ENCODE results near the gene SPINT1.

SPINT1 gene, protein sequence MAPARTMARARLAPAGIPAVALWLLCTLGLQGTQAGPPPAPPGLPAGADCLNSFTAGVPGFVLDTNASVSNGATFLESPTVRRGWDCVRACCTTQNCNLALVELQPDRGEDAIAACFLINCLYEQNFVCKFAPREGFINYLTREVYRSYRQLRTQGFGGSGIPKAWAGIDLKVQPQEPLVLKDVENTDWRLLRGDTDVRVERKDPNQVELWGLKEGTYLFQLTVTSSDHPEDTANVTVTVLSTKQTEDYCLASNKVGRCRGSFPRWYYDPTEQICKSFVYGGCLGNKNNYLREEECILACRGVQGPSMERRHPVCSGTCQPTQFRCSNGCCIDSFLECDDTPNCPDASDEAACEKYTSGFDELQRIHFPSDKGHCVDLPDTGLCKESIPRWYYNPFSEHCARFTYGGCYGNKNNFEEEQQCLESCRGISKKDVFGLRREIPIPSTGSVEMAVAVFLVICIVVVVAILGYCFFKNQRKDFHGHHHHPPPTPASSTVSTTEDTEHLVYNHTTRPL

DNA sequence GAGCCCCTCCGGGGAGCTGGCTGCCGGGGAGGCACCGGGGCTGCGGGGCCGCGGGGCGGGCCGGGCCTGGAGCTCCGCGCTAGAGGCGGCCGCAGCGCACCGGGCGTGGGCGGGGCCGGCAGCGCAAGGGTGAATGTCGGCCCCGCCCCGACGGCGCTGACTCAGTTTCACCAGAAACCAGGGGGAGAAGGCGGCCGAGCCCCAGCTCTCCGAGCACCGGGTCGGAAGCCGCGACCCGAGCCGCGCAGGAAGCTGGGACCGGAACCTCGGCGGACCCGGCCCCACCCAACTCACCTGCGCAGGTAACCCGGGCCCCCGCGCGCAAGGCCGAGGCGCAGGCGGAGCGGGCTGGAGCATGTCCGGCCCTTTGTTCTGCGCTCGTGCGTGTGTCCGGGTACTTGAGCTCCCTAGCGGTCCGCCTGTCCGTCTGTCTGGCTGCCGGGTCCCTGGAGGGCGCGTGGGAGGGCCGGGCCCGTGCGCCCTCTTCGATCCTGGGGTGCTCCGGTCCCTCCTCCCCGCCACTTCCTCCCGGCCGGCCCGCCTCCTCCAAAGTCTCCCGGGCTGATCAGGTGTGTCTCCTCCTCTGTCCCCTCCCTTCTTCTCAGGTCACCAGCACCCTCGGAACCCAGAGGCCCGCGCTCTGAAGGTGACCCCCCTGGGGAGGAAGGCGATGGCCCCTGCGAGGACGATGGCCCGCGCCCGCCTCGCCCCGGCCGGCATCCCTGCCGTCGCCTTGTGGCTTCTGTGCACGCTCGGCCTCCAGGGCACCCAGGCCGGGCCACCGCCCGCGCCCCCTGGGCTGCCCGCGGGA is at the start of gene SPINT1:
Gene SPINT1, plus strand, starts transcription at position 164 of the 811 bp plus-strand sequence. Its CDS starts 507 bp downstream, at position 671.
- DNase-seq (ENCODE audit: low read depth): peak; percentile 34

DNA sequence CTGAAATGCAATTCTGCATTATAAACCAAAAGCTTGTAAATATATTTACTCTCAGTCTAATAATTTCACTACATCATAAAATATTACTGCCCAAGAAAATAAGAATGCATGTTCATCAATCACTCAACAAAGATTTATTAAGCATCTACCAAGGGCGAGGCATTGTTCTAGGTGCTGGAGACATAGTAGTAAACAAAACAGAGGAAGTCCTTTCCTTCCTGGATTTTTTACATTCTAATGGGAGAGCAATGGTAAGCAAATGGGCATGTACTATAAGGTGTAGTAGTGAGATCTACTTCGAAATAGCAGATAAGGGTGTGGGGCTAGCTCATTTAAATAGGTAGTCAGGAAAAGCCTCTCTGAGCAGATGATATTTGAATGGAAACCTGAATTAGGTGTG is 47.8 kb upstream of the SPINT1 start:
- no peak for DNase-seq (ENCODE audit: low read depth)

DNA sequence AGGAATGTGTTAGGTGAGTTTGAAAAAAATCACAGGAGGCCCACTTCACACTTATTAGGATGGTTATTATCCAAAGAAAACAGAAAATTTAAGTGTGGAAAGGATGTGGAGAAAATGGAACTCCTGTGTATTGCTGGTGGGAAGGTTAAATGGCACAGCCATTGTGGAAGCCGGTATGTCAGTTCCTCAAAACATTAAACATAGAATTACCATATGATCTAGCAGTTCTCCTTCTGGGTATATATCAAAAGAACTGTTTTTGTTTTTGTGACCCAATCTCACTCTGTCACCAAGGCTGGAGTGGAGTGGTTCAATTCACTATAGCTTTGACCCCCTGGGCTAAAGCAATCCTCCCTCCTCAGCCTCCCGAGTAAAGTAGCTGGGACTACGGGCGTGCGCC is 47.3 kb upstream of the SPINT1 start:
- no peak for DNase-seq (ENCODE audit: low read depth)

DNA sequence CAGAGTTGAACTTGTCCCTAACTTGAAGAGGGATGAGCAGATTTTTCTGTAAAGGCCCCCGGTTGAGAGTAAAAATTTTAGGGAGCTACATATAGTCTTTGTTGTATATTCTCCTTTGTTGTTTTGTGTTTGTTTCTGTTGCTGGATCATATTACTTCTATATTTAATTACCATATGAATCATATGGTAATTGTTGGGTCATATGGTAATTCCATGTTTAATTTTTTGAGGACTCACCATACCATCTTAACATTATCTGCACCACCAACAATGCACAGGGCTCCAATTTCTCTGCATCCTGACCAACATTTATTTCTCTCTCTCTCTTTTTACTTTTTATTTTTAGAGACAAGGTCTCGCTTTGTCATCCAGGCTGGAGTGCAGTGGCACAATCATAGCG is 44.3 kb upstream of the SPINT1 start:
- no peak for DNase-seq (ENCODE audit: low read depth)

DNA sequence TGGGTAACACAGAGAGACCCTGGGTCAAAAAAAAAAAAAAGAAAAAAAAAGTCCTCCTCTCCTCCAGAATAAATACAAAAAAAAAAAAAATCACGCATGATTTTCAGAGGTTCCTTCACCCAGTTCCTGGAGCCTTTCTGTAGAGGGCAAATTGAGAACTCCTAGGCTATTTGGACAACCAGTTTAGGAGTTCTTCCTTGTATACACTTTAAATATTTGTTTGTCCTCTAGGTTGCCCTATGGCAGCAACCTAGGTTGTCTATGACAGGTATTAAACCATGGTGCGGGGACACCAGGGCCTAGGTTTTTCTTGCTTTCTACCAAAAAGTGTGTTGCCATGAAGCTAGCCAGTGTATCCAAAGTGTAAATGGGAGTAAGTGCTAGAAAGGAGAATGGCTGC is 40.8 kb upstream of the SPINT1 start:
- no peak for DNase-seq (ENCODE audit: low read depth)

DNA sequence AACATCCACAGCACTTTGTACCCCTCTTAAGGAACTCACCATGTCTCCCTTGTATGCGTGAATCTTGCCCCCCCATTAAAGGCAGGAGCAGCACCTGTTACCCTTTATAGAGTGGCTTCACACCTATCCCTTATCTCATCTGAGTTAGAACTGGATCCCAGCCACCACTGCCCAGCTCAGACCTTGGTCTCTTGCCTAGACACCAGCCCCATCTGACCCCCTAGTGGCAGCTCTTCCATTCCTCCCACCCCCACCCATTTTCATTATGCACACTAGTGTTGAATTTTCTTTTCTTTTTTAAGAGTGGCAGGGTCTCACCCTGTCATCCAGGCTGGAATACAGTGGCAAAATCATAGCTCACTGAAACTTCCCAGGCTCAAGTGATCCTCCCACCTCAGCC is 40.2 kb upstream of the SPINT1 start:
- no peak for DNase-seq (ENCODE audit: low read depth)

DNA sequence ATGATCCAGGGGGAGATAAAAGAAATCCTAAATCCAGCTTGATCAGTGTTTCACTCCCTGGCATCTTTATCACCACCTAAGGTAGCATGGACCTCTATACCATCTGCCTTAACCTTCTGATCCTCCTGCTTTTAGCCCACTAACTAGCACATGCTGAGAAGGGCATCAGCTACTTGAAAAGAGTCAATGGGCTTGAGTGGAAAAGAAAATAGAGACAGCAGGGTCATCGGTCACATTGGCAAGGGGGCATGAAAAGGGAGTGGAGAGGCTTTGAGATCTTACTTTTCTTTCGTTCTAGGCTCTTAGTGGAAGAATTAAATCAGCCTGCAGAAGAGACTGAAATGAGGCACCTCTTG is 37.2 kb upstream of the SPINT1 start:
- no peak for DNase-seq (ENCODE audit: low read depth)

DNA sequence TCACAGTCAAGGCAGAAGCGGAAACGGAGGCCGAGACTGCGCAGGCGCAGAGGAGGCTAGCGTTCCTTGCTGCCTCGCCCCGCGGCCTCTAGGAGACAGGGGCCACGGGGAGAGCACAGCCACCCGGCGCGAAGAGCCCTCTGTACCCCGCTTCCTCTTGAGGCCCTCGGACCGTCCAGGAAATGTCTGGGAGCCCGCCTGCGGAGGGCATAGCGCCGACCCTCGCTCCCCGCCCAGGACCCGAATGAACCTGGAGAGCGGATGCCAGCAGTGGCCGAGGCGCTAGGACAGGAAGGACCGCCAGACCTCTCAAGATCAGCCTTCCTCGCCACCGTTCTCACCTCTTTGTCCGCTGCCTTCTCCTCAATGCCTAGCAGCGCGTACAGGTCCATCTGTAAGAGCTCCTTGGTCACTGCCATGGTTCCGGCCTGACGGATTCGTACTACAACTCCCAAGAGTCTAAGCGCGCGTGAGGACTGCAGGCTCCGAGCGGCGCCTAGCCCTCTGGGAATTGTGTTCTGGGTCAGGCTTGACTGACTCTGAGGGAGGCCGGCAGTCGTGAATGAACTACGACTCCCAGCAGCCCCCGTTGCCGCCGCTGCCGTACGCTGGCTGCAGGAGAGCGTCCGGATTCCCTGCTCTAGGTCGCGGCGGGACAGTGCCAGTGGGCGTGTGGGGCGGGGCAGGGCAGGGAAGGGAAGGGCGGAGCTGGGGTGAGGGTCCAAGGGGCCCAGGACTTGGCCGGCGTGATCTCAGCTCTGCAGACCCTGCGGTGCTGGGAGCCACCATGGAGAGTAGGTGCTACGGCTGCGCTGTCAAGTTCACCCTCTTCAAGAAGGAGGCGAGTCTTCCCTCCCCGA is 36.6 kb upstream of the SPINT1 start, which contains the start of the genes DNAJC17 and ZFYVE19:
Gene DNAJC17, minus strand, starts transcription at position 446 of the 860 bp plus-strand sequence. Its CDS starts 27 bp downstream, at position 419.
Gene ZFYVE19, plus strand, starts transcription at position 62 of the 860 bp plus-strand sequence. Its CDS starts 501 bp downstream, at position 563.
- peak; percentile 91 for DNase-seq (ENCODE audit: low read depth)

DNA sequence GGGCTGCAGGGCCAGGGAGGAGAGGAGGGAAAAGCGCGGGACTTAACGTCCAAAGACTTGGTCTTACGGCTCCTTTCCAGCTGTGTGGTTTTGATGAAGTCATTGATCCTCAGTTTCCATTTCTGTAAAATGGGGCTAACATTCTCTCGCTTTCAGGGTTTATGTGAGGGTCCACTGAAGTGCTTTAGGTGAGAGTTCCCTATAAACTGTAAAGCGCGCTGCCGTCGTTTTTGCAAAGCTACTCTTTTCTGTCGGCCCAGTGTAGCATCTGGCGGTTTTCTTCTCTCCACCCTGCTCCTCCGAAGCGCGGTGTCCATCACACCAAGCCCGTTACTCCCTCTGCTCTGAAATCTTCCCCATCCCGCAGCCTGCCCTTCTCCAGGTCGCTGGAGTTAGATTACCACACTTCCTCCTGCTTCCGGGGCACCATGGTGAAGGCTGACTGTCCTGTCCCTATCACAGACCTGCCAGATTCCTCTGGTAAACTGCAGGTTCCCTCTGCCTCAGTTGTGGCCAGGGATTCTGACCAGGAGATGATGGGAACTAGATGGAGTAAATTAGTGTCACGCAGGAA is 35.9 kb upstream of the SPINT1 start:
- DNase-seq (ENCODE audit: low read depth): no peak

DNA sequence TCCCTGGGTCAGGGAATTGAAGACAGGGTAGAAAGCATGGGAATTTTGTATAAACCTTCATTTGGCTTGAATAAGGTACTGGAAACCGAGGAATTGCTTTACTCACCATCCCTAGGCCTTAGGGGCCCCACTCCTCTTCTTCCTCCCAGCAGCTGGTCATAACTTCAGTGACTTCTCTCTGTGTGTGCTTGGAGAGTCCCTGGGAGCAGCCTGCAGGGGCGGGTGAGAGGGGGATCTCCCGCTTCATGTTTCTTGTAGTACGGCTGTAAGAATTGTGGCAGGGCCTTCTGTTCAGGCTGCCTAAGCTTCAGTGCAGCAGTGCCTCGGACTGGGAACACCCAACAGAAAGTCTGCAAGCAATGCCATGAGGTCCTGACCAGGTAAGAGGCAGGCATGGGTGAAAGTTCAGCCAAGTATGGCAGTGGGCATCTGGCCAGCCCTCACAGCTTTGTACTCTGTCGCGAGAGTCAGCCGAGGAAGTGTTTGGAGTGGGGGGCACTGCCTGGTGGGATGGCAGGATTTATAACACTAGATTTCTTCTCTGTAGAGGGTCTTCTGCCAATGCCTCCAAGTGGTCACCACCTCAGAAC is 34.9 kb upstream of the SPINT1 start:
- no peak for DNase-seq (ENCODE audit: low read depth)

DNA sequence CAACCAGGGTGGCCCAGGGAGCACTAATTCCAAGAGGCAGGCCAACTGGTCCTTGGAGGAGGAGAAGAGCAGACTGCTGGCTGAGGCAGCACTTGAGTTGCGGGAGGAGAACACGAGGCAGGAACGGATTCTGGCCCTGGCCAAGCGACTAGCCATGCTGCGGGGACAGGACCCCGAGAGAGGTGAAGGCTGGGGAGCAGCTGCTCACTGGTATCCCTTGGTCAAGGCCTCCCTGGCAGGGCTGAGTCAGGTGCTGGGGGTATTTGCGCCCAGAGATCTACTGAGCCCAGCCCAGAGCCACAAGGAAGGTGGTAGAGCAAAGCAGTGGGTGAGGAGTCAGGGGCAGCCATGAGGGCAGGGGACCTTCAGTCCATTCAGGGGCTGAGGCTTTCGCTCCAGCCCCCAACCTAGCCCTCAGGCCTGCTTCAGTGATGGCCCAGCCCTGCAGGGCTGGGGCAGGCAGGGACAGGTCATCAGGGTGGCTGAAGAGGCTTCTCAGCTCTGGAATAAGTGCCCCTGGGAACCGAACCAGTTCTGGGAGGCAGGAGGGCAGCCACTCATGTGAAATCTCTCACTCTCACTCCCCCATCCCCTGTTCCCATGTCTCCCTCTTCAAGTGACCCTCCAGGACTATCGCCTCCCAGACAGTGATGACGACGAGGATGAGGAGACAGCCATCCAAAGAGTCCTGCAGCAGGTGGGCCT is 31.0 kb upstream of the SPINT1 start:
- no peak for DNase-seq (ENCODE audit: low read depth)

DNA sequence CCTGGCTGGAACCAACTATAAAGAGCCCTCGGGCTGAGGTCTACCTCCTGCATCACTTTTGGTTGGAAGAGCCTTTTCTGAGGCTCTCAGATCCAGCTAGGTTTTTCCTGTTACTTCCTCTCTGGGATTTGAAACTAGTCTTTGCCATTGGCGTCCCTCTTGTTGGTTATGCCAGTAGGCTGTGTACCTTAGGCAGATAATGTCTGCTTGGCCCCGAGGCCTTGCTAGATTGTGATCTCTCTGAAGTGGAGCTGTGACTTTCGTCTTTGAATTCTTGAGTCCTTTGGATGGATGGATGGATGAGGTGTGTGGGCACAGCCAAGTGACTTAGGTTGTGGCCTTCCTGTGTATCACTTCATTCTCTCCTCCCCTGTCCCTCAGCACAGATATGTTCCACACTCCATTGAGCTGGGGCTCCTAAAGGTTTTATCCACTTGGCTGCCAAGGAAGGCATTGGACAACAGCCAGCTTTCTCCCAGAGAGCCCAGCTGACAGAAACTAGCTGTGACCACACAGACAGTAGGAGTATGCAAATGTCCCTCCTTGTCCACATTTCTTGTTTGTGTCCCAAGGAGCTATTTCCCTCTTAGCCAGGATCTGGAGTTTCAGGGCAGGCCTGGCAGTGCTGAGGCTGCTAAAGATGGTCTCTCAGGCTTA is 28.7 kb upstream of the SPINT1 start:
- no peak for DNase-seq (ENCODE audit: low read depth)

DNA sequence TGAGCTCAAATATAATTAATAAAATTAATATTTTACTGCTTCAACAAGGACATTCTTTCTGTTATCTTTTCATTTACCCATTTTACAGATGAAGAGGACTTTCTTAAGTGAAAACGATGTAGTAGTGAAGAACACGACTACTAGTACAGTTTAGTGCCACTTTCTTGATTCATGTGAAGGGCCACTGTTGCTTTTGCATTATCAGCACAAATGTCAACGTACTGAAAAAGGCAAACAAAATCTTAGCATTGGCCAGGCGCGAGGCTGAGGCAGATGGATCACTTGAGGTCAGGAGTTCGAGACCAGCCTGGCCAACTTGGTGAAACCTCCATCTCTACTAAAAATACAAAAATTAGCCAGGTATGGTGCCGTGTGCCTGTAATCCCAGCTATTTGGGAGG is 24.8 kb upstream of the SPINT1 start:
- DNase-seq (ENCODE audit: low read depth): no peak

DNA sequence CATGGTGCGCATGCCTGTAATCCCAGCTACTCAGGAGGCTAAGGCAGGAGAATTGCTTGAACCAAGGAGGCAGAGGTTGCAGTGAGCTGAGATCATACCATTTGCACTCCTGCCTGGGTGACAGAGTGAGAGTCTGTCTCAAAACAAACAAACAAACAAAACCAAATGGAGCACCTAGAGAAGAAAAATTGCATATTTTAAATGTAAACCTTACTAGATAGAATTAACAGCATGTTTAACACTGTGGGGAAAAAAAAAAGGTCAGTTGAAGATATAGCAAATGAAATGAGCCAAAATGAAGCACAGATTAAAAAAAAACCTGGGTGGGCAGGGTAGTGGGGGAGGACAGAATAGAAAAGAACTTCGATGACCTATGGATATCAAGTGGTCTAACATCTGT is 22.7 kb upstream of the SPINT1 start:
- DNase-seq (ENCODE audit: low read depth): no peak

DNA sequence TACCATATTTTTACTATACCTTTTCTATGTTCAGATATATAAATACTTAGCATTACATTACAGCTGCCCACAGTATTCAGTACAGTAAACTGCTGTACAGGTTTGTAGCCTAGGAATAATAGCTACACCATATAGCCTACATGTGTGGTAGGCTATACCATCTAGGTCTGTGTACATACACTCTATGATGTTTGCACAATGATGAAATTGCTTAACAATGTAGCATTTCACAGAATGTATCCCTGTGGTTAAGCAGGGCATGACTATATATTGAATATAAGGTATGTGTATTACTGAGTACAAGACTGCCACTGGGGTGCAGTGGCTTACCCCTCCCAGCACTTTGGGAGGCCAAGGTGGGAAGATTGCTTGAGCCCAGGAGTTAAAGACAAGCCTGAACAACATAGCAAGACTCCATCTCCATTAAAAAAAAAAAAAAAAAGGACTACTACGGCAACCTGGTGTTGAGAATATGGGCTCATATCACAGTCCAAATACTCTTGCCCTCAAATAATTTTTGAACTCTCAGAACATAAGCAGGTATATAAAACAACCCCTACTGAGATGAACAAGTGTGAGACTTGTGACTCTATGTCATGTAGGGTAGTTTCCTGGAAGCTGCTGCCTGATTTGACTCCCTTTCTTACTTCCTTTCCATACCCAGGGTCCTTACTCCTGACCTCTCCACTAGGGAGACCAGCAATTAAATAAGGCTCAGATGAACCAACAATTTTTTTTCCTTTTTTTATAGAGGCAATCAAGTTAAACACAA is 20.1 kb upstream of the SPINT1 start:
- DNase-seq (ENCODE audit: low read depth): no peak

DNA sequence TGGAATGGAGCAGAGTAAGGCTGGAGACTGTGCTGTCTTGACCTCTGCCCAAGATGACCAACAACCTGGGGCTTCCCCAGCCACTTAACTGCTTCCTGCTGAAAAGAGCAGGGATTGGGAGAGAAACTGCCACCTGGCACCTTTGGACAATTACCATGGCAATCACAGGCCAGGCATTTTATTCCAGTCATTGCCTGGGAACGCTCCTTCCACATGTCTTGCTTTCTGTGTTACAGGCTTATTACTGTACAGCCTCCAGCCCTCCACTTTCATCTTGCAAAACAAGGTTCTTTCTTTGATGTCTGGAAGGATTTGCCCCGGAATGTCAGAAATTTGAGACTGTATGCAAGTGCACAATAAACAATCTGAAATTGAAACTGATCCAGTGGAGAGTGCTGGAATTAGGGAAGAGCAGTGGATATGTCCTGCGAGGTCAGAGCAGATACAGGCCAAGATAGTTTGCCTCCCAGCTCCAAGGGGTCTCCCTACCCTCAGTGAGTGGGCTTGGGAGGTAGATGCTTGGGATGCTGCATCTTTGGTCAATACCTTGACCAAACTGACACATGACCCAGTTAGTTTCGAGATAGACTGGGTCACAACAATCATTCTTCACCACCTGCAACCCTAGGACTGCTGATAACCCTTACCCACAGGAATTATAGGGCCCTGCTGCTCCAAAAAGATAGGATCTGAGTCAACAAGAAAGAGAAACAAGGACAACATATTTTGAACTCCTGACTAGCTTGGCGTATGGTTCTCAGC is 18.0 kb upstream of the SPINT1 start:
- DNase-seq (ENCODE audit: low read depth): no peak

DNA sequence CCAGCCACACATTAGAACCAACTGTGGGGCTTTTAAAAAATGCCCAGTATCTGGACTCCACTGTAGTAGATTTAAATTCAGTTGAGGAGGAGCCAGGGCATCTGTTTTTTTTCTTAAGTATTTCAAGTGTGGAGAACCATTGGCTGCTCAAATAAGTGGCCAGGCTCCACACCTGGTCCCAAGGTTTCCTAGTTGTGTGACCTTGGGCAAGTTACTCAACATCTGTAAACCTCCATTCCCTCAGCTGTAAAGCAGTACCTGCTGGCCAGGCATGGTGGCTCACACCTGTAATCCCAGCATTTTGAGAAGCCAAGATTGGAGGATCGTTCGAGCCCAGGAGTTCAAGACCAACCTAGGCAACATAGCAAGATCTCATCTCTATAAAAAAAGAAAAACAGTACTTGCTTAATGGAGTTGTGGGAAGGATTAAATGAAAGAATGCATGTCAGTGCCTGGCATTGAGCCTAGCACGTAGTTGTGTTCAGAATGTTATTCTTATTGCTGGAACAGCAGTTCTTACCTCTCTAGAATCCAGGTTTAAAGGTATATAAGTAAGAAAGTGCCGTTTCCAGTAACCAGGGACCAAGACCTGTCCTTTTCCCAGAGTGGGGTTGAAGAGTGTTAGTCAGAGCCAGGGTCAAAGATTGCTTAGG is 17.3 kb upstream of the SPINT1 start:
- DNase-seq (ENCODE audit: low read depth): no peak

DNA sequence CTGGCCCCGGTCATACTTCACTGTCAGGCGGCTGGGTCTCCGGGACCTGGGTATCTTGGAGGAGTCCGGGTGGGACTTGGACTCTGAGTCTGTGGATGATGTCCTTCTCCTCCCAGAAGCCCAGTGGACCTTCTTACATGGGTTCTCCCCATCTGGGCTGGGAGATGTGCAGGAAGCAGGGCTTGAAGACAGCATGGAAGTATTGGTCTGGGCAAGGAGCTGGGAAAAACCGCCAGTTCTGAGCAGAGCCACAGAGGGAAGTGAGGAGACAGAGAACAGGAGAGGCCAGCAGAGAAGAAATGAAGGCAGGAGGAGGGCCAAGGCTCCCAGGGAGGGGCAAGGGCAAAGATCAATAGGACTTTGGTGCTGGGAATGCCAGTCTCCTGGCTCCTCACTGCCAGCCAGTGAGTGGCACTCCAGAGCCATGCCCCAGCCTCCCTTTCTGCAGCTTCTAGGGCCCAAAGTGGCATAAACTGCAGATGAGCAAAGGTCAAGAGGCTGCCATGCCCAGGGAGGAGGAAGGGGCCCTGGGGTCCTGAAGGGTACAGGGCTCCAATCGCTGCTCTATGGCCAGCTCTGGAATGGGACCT is 15.3 kb upstream of the SPINT1 start, which contains the start of gene PPP1R14D:
Gene PPP1R14D, minus strand, starts transcription at position 262 of the 590 bp plus-strand sequence. Its CDS starts 67 bp downstream, at position 195.
- no peak for DNase-seq (ENCODE audit: low read depth)

Measured in stimulated activated CD8-positive, alpha-beta memory T cell treated with anti-CD3 and anti-CD28 coated beads, Interleukin-12 subunit alpha, Interleukin-12 subunit beta, amount 100 ng/mL, for 1 hour (primary cell).